C4-2B (cell line): ENCODE measurements around the gene SSBP2.

Experiments
- H3K27ac ChIP-seq: fragments of 450-650 bp; 2 replicates; pipeline ENCODE4 v1.5.1; 2017
- CTCF ChIP-seq: fragments of 450-650 bp; conservative IDR thresholded peaks from 2 replicates; pipeline ENCODE4 v1.5.1; 2017; ENCODE audit warnings: mild to moderate bottlenecking
- ZFX ChIP-seq: fragments of 450-650 bp; IDR thresholded peaks from 2 replicates; pipeline ENCODE4 v1.6.1; 2017

Gene SSBP2

GRCh38 chr5:81698813-81699212, 52.1 kb downstream of the SSBP2 start:
- no peak overlapping the region for H3K27ac ChIP-seq
- TF ChIP-seq ZFX = no peak
- no peak for TF ChIP-seq CTCF

- no peak for TF ChIP-seq ZFX
- TF ChIP-seq CTCF = no peak
- no peak overlapping the region for H3K27ac ChIP-seq
Measured at GRCh38 chr5:81696418-81697397, 54.2 kb downstream of the SSBP2 start.

GRCh38 chr5:81694726-81695125, 56.2 kb downstream of the SSBP2 start:
- no peak overlapping the region for H3K27ac ChIP-seq
- no peak for TF ChIP-seq CTCF
- TF ChIP-seq ZFX = no peak

GRCh38 chr5:81688215-81688614, 62.7 kb downstream of the SSBP2 start:
- H3K27ac ChIP-seq = no peak overlapping the region
- TF ChIP-seq CTCF = no peak
- TF ChIP-seq ZFX = no peak

- H3K27ac ChIP-seq = no peak overlapping the region
- no peak for TF ChIP-seq ZFX
- TF ChIP-seq CTCF = no peak
Measured at GRCh38 chr5:81687292-81687691, 63.6 kb downstream of the SSBP2 start.

GRCh38 chr5:81685471-81685870, 65.4 kb downstream of the SSBP2 start:
- TF ChIP-seq CTCF (no peak), ZFX (no peak)
- H3K27ac ChIP-seq = no peak overlapping the region

GRCh38 chr5:81679885-81680284, 71.0 kb downstream of the SSBP2 start:
- H3K27ac ChIP-seq = no peak overlapping the region
- TF ChIP-seq ZFX (no peak), CTCF (no peak)
